PC-3 (cell line): Measurements from ENCODE around the gene IFI27L2. TPM values are rescaled to one million over a fixed set of nuclear protein-coding genes. Genes with fewer than 3 reads are reported as not detected.

Experiments
- ATAC-seq: fragments of 200-7000 bp; cut with Tn5 transposase; 2 replicates; pipeline ENCODE4 v1.9.1; 2020; ENCODE audit warnings: mild to moderate bottlenecking, moderate library complexity
- BruUV-seq: library from RNA; stranded (reverse); fragments of 400-500 nt; replicated peaks from 2 replicates; lab custom pipeline; 2021; lab: Mats Ljungman, UMichigan
- CTCF ChIA-PET: fragments of 300-600 bp; sonication (Branson Sonifier 250); formaldehyde crosslinking; loops from one replicate; lab custom pipeline; 2022; ENCODE audit warnings: antibody characterized with exemption; lab: Charles Lee
- POLR2A ChIA-PET: fragments of 300-600 bp; sonication (Branson Sonifier 250); formaldehyde crosslinking; loops from one replicate; lab custom pipeline; 2022; ENCODE audit warnings: antibody characterized with exemption; ENCODE audit not compliant: unreplicated experiment; lab: Charles Lee
- DNase-seq: peaks from one replicate; pipeline ENCODE4 v3.0.0-alpha.2; 2015
- H2AFZ ChIP-seq: fragments of 300-600 bp; sonication (generic); 2 replicates; pipeline ENCODE4 v1.6.0; 2016; ENCODE audit warnings: antibody characterized with exemption, low read length
- H3F3A ChIP-seq: fragments of 300-600 bp; sonication (generic); one replicate; pipeline ENCODE4 v1.6.0; 2017; ENCODE audit warnings: antibody characterized with exemption, low read length, control low read depth, mild to moderate bottlenecking; ENCODE audit not compliant: unreplicated experiment
- H3K27ac ChIP-seq: fragments of 300-600 bp; sonication (generic); 2 replicates; pipeline ENCODE4 v1.5.1; 2016; ENCODE audit warnings: mild to moderate bottlenecking, low read length
- H3K27me3 ChIP-seq: fragments of 300-600 bp; sonication (generic); 2 replicates; pipeline ENCODE4 v1.6.1; 2016; ENCODE audit warnings: low read length, mixed read lengths
- H3K36me3 ChIP-seq: fragments of 300-600 bp; sonication (generic); 2 replicates; pipeline ENCODE4 v1.6.1; 2016; ENCODE audit warnings: low read depth, mixed run types, low read length, mixed read lengths
- H3K4me1 ChIP-seq: fragments of 300-600 bp; sonication (generic); 2 replicates; pipeline ENCODE4 v1.5.1; 2016; ENCODE audit warnings: low read length; ENCODE audit not compliant: insufficient read depth
- H3K4me2 ChIP-seq: fragments of 300-600 bp; sonication (generic); 2 replicates; pipeline ENCODE4 v1.6.0; 2016; ENCODE audit warnings: low read length
- H3K4me3 ChIP-seq: fragments of 300-600 bp; sonication (generic); 2 replicates; pipeline ENCODE4 v1.5.1; 2016; ENCODE audit warnings: mild to moderate bottlenecking, low read length, mixed read lengths
- H3K79me2 ChIP-seq: fragments of 300-600 bp; sonication (generic); 2 replicates; pipeline ENCODE4 v1.6.1; 2017; ENCODE audit warnings: low read length, mixed read lengths
- H3K9ac ChIP-seq: fragments of 300-600 bp; sonication (generic); 2 replicates; pipeline ENCODE4 v1.6.0; 2016; ENCODE audit warnings: mild to moderate bottlenecking, low read length
- H3K9me2 ChIP-seq: fragments of 300-600 bp; sonication (generic); replicated peaks from 2 replicates; pipeline ENCODE4 v1.6.1; 2016; ENCODE audit warnings: mixed run types, low read length, mixed read lengths
- H3K9me3 ChIP-seq: fragments of 300-600 bp; sonication (generic); 2 replicates; pipeline ENCODE4 v1.6.1; 2016; ENCODE audit warnings: low read length, mixed read lengths
- H4K20me1 ChIP-seq: fragments of 300-600 bp; sonication (generic); 2 replicates; pipeline ENCODE4 v1.6.1; 2016; ENCODE audit warnings: low read length, mixed read lengths
- CTCF ChIP-seq: fragments of 300-600 bp; sonication (generic); conservative IDR thresholded peaks from 2 replicates; pipeline ENCODE4 v1.5.1; 2017; ENCODE audit warnings: antibody characterized with exemption, low read depth, mild to moderate bottlenecking, low read length
- EZH2 ChIP-seq: fragments of 300-600 bp; sonication (generic); IDR thresholded peaks from one replicate; pipeline ENCODE4 v1.6.1; 2017; ENCODE audit warnings: antibody characterized with exemption, mild to moderate bottlenecking, low read length; ENCODE audit not compliant: unreplicated experiment
- EZH2phosphoT487 ChIP-seq: fragments of 300-600 bp; sonication (generic); IDR thresholded peaks from 2 replicates; pipeline ENCODE4 v1.6.1; 2018; ENCODE audit warnings: mild to moderate bottlenecking, antibody characterized with exemption, low read length, borderline replicate concordance
- intact Hi-C: fragments of 100-400 bp; cut with micrococcal nuclease; formaldehyde crosslinking; loops from 2 replicates; pipeline ENCODE4 v1.9.0; 2023
- total RNA-seq: library from RNA; depleted of rRNA; stranded (reverse); fragments of >200 nt; gene quantifications from 2 replicates; pipeline ENCODE4 v1.2.3, GENCODE V29; 2014

Gene IFI27L2
- total RNA-seq, 1 experiment from 2014 or later = 42.7 TPM

- DNase-seq = no peak
- H2AFZ ChIP-seq = peak overlapping the region; percentile 57; the same call in 1 of the 2 replicates
- intact Hi-C loops = no loop called here
- no peaks in the 10 kb centered on the region for H3K79me2 ChIP-seq
- H3K4me3 ChIP-seq = peak overlapping the region; percentile 58
- BruUV-seq = no TSS peak
- no peaks in the 10 kb centered on the region for H3K9me2 ChIP-seq
- no peak overlapping the region for H3K9ac ChIP-seq
- CTCF ChIA-PET = no interaction called here
- H4K20me1 ChIP-seq = peaks cover 8% of the 10 kb centered on the region; the same call in 1 of the 2 replicates
- no peaks in the 10 kb centered on the region for H3F3A ChIP-seq
- H3K27me3 ChIP-seq = peaks cover 54% of the 10 kb centered on the region
- no peaks in the 10 kb centered on the region for H3K9me3 ChIP-seq
- POLR2A ChIA-PET = no interaction called here
- H3K4me1 ChIP-seq = no peaks in the 10 kb centered on the region; the same call in 1 of the 2 replicates
- H3K27ac ChIP-seq = no peak overlapping the region
- TF ChIP-seq CTCF (no peak), EZH2phosphoT487 (no peak), EZH2 (no peak)
- ATAC-seq = no peak
- H3K36me3 ChIP-seq = no peaks in the 10 kb centered on the region
- peak overlapping the region; percentile 83 for H3K4me2 ChIP-seq
Observed at GRCh38 chr14:94174604-94175010, 45.2 kb upstream of the IFI27L2 start.

DNA sequence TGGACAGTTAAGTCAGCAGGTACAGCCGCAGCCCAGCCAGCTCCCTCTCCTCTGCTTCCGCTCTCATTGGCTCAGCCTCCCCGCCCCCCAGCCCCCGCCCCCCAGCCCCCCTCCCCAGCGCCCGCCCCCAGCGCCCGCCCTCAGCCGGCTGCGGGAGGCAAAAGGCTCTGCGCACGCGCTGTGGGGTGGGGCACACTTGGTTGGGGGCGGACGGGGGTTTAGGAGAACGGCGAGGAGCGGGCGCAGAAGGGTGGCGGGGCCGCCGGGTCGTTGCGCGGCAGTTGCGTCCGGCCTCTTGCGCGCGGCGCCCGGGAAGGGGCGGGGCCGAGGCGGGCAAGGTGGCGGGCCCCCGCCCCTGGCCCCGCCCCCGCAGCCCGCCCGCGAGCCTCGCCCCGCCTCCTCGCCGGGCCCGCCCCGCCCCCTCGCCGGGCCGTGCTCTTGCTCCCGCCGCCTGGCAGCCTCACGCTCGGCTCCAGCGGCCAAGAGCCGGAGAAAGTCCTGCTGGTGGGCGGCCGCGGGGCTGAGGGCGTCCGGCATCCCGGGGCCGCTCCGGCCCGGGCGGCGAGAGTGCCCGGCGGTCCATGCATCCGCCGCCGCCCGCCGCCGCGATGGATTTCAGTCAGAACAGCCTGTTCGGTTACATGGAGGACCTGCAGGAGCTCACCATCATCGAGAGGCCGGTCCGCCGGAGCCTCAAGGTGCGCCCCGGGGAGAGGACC is 44.6 kb upstream of the IFI27L2 start, which contains the start of gene PPP4R4:
PPP4R4 (plus strand) TSS at position 438 of the 719 bp plus-strand sequence; CDS start at position 582, 144 bp downstream.
- H3K9me2 ChIP-seq = no peaks in the 10 kb centered on the region
- peak; percentile 55 for DNase-seq
- no peak for TF ChIP-seq EZH2
- no peak for TF ChIP-seq EZH2phosphoT487
- no peak for TF ChIP-seq CTCF
- CTCF ChIA-PET = no interaction called here
- H3K27ac ChIP-seq = no peak within 1 kb of the TSS
- peaks cover 48% of the 10 kb centered on the region for H3K27me3 ChIP-seq
- peak; percentile 81 for ATAC-seq
- no peaks in the 10 kb centered on the region for H3F3A ChIP-seq
- no peaks in the 10 kb centered on the region for H3K36me3 ChIP-seq
- no peak within 1 kb of the TSS for H3K9ac ChIP-seq
- no peaks in the 10 kb centered on the region for H3K9me3 ChIP-seq
- peak within 1 kb of the TSS; percentile 58 for H3K4me3 ChIP-seq
- H3K79me2 ChIP-seq = no peaks in the 10 kb centered on the region
- BruUV-seq = no TSS peak
- H2AFZ ChIP-seq = peak within 1 kb of the TSS; percentile 65
- intact Hi-C loops = no loop called here
- POLR2A ChIA-PET = no interaction called here
- H3K4me2 ChIP-seq = peak within 1 kb of the TSS; percentile 83
- H3K4me1 ChIP-seq = no peaks in the 10 kb centered on the region; the same call in 1 of the 2 replicates
- H4K20me1 ChIP-seq = peaks cover 8% of the 10 kb centered on the region; the same call in 1 of the 2 replicates

GRCh38 chr14:94173471-94173884 is 44.1 kb upstream of the IFI27L2 start:
- Histone ChIP-seq H3K27ac (no peak overlapping the region), H3K4me2 (peak overlapping the region; percentile 74), H3K36me3 (no peaks in the 10 kb centered on the region), H3K9me2 (no peaks in the 10 kb centered on the region), H3K9me3 (no peaks in the 10 kb centered on the region), H3F3A (no peaks in the 10 kb centered on the region), H3K4me1 (no peaks in the 10 kb centered on the region; the same call in 1 of the 2 replicates), H3K79me2 (no peaks in the 10 kb centered on the region), H3K27me3 (peaks cover 43% of the 10 kb centered on the region), H3K4me3 (peak overlapping the region; percentile 58), H4K20me1 (peaks cover 8% of the 10 kb centered on the region; the same call in 1 of the 2 replicates), H2AFZ (peak overlapping the region; percentile 65; the same call in 1 of the 2 replicates), H3K9ac (no peak overlapping the region)
- ATAC-seq (no peak), DNase-seq (no peak)
- ChIA-PET POLR2A (no interaction called here), CTCF (no interaction called here)
- intact Hi-C loops = no loop called here
- TF ChIP-seq CTCF (no peak), EZH2phosphoT487 (no peak), EZH2 (no peak)
- no TSS peak for BruUV-seq
